22Rv1 (cell line): ENCODE data around the gene MAP3K3.

Experiments used
- H3K27ac ChIP-seq: fragments of 450-650 bp; 2 replicates; pipeline ENCODE4 v1.5.1; 2017
- CTCF ChIP-seq: fragments of 450-650 bp; IDR thresholded peaks from 2 replicates; pipeline ENCODE4 v1.5.1; 2017; ENCODE audit warnings: mild to moderate bottlenecking
- ZFX ChIP-seq: fragments of 450-650 bp; IDR thresholded peaks from 2 replicates; pipeline ENCODE4 v1.6.1; 2017; ENCODE audit warnings: antibody characterized with exemption, borderline replicate concordance

MAP3K3 gene

GRCh38 chr17:63589646-63590045 is 32.6 kb upstream of the MAP3K3 start:
- H3K27ac ChIP-seq = no peak overlapping the region
- no peak for TF ChIP-seq ZFX
- no peak for TF ChIP-seq CTCF

GRCh38 chr17:63592797-63593196 is 29.4 kb upstream of the MAP3K3 start:
- H3K27ac ChIP-seq = no peak overlapping the region
- TF ChIP-seq ZFX (no peak), CTCF (no peak)

GRCh38 chr17:63595132-63595531 is 27.1 kb upstream of the MAP3K3 start:
- TF ChIP-seq CTCF = no peak
- no peak for TF ChIP-seq ZFX
- no peak overlapping the region for H3K27ac ChIP-seq

GRCh38 chr17:63596856-63597586 is 25.2 kb upstream of the MAP3K3 start:
- no peak overlapping the region for H3K27ac ChIP-seq
- TF ChIP-seq ZFX = no peak
- no peak for TF ChIP-seq CTCF

- H3K27ac ChIP-seq = no peak overlapping the region
- no peak for TF ChIP-seq CTCF
- TF ChIP-seq ZFX = no peak
Observed at GRCh38 chr17:63598281-63598680, 23.9 kb upstream of the MAP3K3 start.

GRCh38 chr17:63600569-63601438 is 21.4 kb upstream of the MAP3K3 start, which contains the start of gene TACO1:
Gene TACO1, plus strand, starts transcription at chr17:63600895. Its CDS starts 189 bp downstream, at chr17:63601084.
- H3K27ac ChIP-seq = peak within 1 kb of the TSS; percentile 78

More at GRCh38 chr17:63600569-63601438, 21.4 kb upstream of the MAP3K3 start, which contains the start of gene TACO1:
- no peak for TF ChIP-seq CTCF
